ENCODE measurements around the gene PPIF.

PPIF gene

GRCh38 chr10:79306644-79307220 lies 40.5 kb upstream of the PPIF start:
- TF ChIP-seq REST (IDR thresholded peaks at IDR 0.05; ENCODE audit: low read depth) (no peak), EGR1 (IDR thresholded peaks at IDR 0.05) (no peak), MAX (IDR thresholded peaks at IDR 0.05) (no peak), ZBTB7A (IDR thresholded peaks at IDR 0.05; ENCODE audit: low read depth) (no peak), FOXM1 (IDR thresholded peaks at IDR 0.05; ENCODE audit: borderline replicate concordance, low read depth) (no peak), TAF1 (IDR thresholded peaks at IDR 0.05; ENCODE audit: low read depth) (no peak), CEBPB (IDR thresholded peaks at IDR 0.05) (no peak), NFIC (IDR thresholded peaks at IDR 0.05) (no peak), USF1 (IDR thresholded peaks at IDR 0.05) (no peak), TCF12 (IDR thresholded peaks at IDR 0.05; ENCODE audit: low read depth) (no peak), EP300 (IDR thresholded peaks at IDR 0.05; ENCODE audit: borderline replicate concordance) (no peak), TEAD4 (IDR thresholded peaks at IDR 0.05) (no peak), YY1 (IDR thresholded peaks at IDR 0.05; ENCODE audit: low read depth) (no peak), RAD21 (IDR thresholded peaks at IDR 0.05; ENCODE audit: low read depth) (no peak), CREB1 (IDR thresholded peaks at IDR 0.05; ENCODE audit: low read depth) (no peak)

- TF ChIP-seq TCF12 (IDR thresholded peaks at IDR 0.05; ENCODE audit: low read depth) (no peak), RAD21 (IDR thresholded peaks at IDR 0.05; ENCODE audit: low read depth) (no peak), CEBPB (IDR thresholded peaks at IDR 0.05) (no peak), REST (IDR thresholded peaks at IDR 0.05; ENCODE audit: low read depth) (no peak), ZBTB7A (IDR thresholded peaks at IDR 0.05; ENCODE audit: low read depth) (no peak), USF1 (IDR thresholded peaks at IDR 0.05) (no peak), NFIC (IDR thresholded peaks at IDR 0.05) (no peak), TEAD4 (IDR thresholded peaks at IDR 0.05) (no peak), FOXM1 (IDR thresholded peaks at IDR 0.05; ENCODE audit: borderline replicate concordance, low read depth) (no peak), EGR1 (IDR thresholded peaks at IDR 0.05) (no peak), EP300 (IDR thresholded peaks at IDR 0.05; ENCODE audit: borderline replicate concordance) (no peak), MAX (IDR thresholded peaks at IDR 0.05) (no peak), TAF1 (IDR thresholded peaks at IDR 0.05; ENCODE audit: low read depth) (no peak), YY1 (IDR thresholded peaks at IDR 0.05; ENCODE audit: low read depth) (no peak), CREB1 (IDR thresholded peaks at IDR 0.05; ENCODE audit: low read depth) (no peak)
These were observed 39.3 kb upstream of the PPIF start for GRCh38 chr10:79308016-79308415.

GRCh38 chr10:79308969-79309665 lies 38.2 kb upstream of the PPIF start:
- TF ChIP-seq USF1 (IDR thresholded peaks at IDR 0.05) (no peak), FOXM1 (IDR thresholded peaks at IDR 0.05; ENCODE audit: borderline replicate concordance, low read depth) (no peak), NFIC (IDR thresholded peaks at IDR 0.05) (no peak), MAX (IDR thresholded peaks at IDR 0.05) (no peak), TCF12 (IDR thresholded peaks at IDR 0.05; ENCODE audit: low read depth) (no peak), TAF1 (IDR thresholded peaks at IDR 0.05; ENCODE audit: low read depth) (no peak), EP300 (IDR thresholded peaks at IDR 0.05; ENCODE audit: borderline replicate concordance) (no peak), CREB1 (IDR thresholded peaks at IDR 0.05; ENCODE audit: low read depth) (no peak), TEAD4 (IDR thresholded peaks at IDR 0.05) (no peak), EGR1 (IDR thresholded peaks at IDR 0.05) (no peak), CEBPB (IDR thresholded peaks at IDR 0.05) (no peak), REST (IDR thresholded peaks at IDR 0.05; ENCODE audit: low read depth) (no peak), YY1 (IDR thresholded peaks at IDR 0.05; ENCODE audit: low read depth) (no peak), ZBTB7A (IDR thresholded peaks at IDR 0.05; ENCODE audit: low read depth) (no peak), RAD21 (IDR thresholded peaks at IDR 0.05; ENCODE audit: low read depth) (no peak)
